Measurements from ENCODE around the gene METTL22. TPM values are rescaled to one million over a fixed set of nuclear protein-coding genes. Genes with fewer than 3 reads are reported as not detected.

Gene METTL22
- total and polyA plus RNA-seq, 2 donors (not counting 1 experiment from before 2014, with no cell fraction given): 49.5 to 62.9 TPM

- intact Hi-C loops (cut with micrococcal nuclease): no loop called here
- no peak overlapping the region for H3K27ac ChIP-seq (ENCODE audit: low read length in 2 of 2)
- H3K79me2 ChIP-seq (ENCODE audit: control insufficient read depth, insufficient read depth, low read length): no peaks in the 10 kb centered on the region
- peaks cover under 1% of the 10 kb centered on the region in 2 donors for H3K4me1 ChIP-seq (ENCODE audit: control insufficient read depth in 2 of 2, insufficient read depth in 2 of 2, low read length in 2 of 2)
- no peak for ATAC-seq (ENCODE audit: low read depth)
- 95% methylated on average over 10 of the region's 13 CpGs for WGBS (ENCODE audit: insufficient coverage)
- TF ChIP-seq CTCF (IDR thresholded peaks at IDR 0.05) (no peak), EZH2 (IDR thresholded peaks at IDR 0.05; ENCODE audit: borderline replicate concordance, insufficient read depth, low read depth, low read length, poor library complexity, severe bottlenecking) (no peak)
- ChIA-PET POLR2A (no interaction called here), CTCF (no interaction called here)
- H3K4me2 ChIP-seq (replicated peaks; ENCODE audit: low read depth, low read length, poor library complexity, severe bottlenecking): no peak overlapping the region
- Mint-ChIP-seq H3K27ac (no peak overlapping the region), H3K27me3 (no peaks in the 10 kb centered on the region), H3K4me1 (peaks cover 4% of the 10 kb centered on the region), H3K9me3 (ENCODE audit: insufficient read depth) (no peaks in the 10 kb centered on the region), H3K4me3 (no peak overlapping the region)
- no peak overlapping the region for H2AFZ ChIP-seq (ENCODE audit: insufficient read depth, low read depth, low read length, poor library complexity, severe bottlenecking)
- H3K9me3 ChIP-seq (ENCODE audit: control extremely low read depth in 1 of 3, control insufficient read depth in 2 of 3, insufficient read depth in 1 of 3, low read length in 2 of 3): no peaks in the 10 kb centered on the region
- no peak overlapping the region for H3K9ac ChIP-seq (ENCODE audit: low read length)
- H4K20me1 ChIP-seq (ENCODE audit: control insufficient read depth, insufficient read depth, low read length, poor library complexity, severe bottlenecking): no peaks in the 10 kb centered on the region
- no peaks in the 10 kb centered on the region for H3K27me3 ChIP-seq (replicated peaks in 1 of 4; ENCODE audit: control extremely low read depth in 1 of 4, control insufficient read depth in 3 of 4, insufficient read depth in 4 of 4, low read length in 3 of 4)
- no peak for DNase-seq
- H3K36me3 ChIP-seq (replicated peaks in 1 of 2; ENCODE audit: control extremely low read depth in 1 of 2, control insufficient read depth in 1 of 2, extremely low read depth in 1 of 2, insufficient read depth in 2 of 2, low read length in 1 of 2): peaks cover 4 to 83% of the 10 kb centered on the region in 2 experiments
- no peak overlapping the region for H3K4me3 ChIP-seq (ENCODE audit: control extremely low read depth in 1 of 5, extremely low read depth in 1 of 5, insufficient read depth in 1 of 5, low read depth in 2 of 5, low read length in 4 of 5)
Measured at GRCh38 chr16:8639694-8640093, 18.2 kb downstream of the METTL22 start.

GRCh38 chr16:8641671-8642070, 20.2 kb downstream of the METTL22 start:
- no peaks in the 10 kb centered on the region for H3K79me2 ChIP-seq (ENCODE audit: control insufficient read depth, insufficient read depth, low read length)
- Mint-ChIP-seq H3K27ac (no peak overlapping the region), H3K27me3 (no peaks in the 10 kb centered on the region), H3K4me3 (no peak overlapping the region), H3K4me1 (peaks cover 9% of the 10 kb centered on the region), H3K9me3 (ENCODE audit: insufficient read depth) (no peaks in the 10 kb centered on the region)
- DNase-seq (no peak), ATAC-seq (ENCODE audit: low read depth) (no peak)
- H3K4me1 ChIP-seq (ENCODE audit: control insufficient read depth in 2 of 2, insufficient read depth in 2 of 2, low read length in 2 of 2): peaks cover 5% of the 10 kb centered on the region in 2 donors
- no peaks in the 10 kb centered on the region for H3K9me3 ChIP-seq (ENCODE audit: control extremely low read depth in 1 of 3, control insufficient read depth in 2 of 3, insufficient read depth in 1 of 3, low read length in 2 of 3)
- no peaks in the 10 kb centered on the region for H3K27me3 ChIP-seq (replicated peaks in 1 of 4; ENCODE audit: control extremely low read depth in 1 of 4, control insufficient read depth in 3 of 4, insufficient read depth in 4 of 4, low read length in 3 of 4)
- intact Hi-C loops (cut with micrococcal nuclease): no loop called here
- H3K4me2 ChIP-seq (replicated peaks; ENCODE audit: low read depth, low read length, poor library complexity, severe bottlenecking): no peak overlapping the region
- ChIA-PET CTCF (no interaction called here), POLR2A (no interaction called here)
- WGBS (ENCODE audit: insufficient coverage): 73% methylated on average over 8 of the region's 9 CpGs
- peaks cover 4 to 78% of the 10 kb centered on the region in 2 experiments for H3K36me3 ChIP-seq (replicated peaks in 1 of 2; ENCODE audit: control extremely low read depth in 1 of 2, control insufficient read depth in 1 of 2, extremely low read depth in 1 of 2, insufficient read depth in 2 of 2, low read length in 1 of 2)
- H3K27ac ChIP-seq (ENCODE audit: low read length in 2 of 2): no peak overlapping the region
- no peak for TF ChIP-seq CTCF (IDR thresholded peaks at IDR 0.05)
- TF ChIP-seq EZH2 (IDR thresholded peaks at IDR 0.05; ENCODE audit: borderline replicate concordance, insufficient read depth, low read depth, low read length, poor library complexity, severe bottlenecking): no peak
- H2AFZ ChIP-seq (ENCODE audit: insufficient read depth, low read depth, low read length, poor library complexity, severe bottlenecking): no peak overlapping the region
- no peak overlapping the region for H3K4me3 ChIP-seq (ENCODE audit: control extremely low read depth in 1 of 5, extremely low read depth in 1 of 5, insufficient read depth in 1 of 5, low read depth in 2 of 5, low read length in 4 of 5)
- H4K20me1 ChIP-seq (ENCODE audit: control insufficient read depth, insufficient read depth, low read length, poor library complexity, severe bottlenecking): no peaks in the 10 kb centered on the region
- no peak overlapping the region for H3K9ac ChIP-seq (ENCODE audit: low read length)

Data from B cell (primary cell).